HG03159 (cell line): ENCODE results near the gene TXNDC17.
"Not testable (repeated sequence)": the region's sequence is repeated elsewhere in the genome, so short reads cannot be mapped to it uniquely, and the experiment has no call there.

Experiments
- ATAC-seq: cut with Tn5 transposase; IDR thresholded peaks from one replicate; pipeline ENCODE4 v1.9.1; 2021; ENCODE audit warnings: mild to moderate bottlenecking, moderate library complexity; ENCODE audit not compliant: unreplicated experiment

TXNDC17 gene

DNA sequence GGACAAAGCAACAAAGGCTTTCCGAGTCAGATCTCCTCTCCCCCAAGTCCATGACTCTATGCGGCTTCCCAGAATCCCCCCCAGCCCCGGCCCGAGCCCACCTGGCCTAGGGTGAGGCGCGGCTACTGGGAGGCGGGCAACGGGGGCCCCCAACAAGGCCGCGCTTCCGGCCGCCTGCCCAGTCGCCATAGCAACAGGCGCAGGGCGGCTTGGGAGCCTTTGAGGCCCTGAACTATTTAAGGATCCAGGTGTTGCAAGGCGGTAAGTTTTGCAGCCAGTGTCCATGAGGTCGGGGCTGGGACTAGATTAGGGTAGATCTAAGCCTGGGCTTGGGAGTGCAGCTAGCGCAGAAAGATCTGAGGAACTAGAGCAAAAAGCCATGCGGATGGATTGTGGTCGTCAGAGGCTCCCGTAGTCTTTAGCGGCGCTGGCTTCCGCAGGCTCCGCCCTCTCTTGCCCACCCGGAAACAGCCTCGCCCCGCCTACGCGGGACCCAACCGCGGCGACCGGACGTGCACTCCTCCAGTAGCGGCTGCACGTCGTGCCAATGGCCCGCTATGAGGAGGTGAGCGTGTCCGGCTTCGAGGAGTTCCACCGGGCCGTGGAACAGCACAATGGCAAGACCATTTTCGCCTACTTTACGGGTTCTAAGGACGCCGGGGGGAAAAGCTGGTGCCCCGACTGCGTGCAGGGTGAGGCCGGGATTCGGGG, at the start of gene TXNDC17, which contains the start of gene KIAA0753:
TSS of gene TXNDC17 (plus strand) at position 525 of the 711 bp plus-strand sequence. CDS start at position 548, 23 bp downstream.
TSS of gene KIAA0753 (minus strand) at position 176 of the 711 bp plus-strand sequence. CDS start 5,608 bp downstream, outside the sequence.
- peak; percentile 85 for ATAC-seq

DNA sequence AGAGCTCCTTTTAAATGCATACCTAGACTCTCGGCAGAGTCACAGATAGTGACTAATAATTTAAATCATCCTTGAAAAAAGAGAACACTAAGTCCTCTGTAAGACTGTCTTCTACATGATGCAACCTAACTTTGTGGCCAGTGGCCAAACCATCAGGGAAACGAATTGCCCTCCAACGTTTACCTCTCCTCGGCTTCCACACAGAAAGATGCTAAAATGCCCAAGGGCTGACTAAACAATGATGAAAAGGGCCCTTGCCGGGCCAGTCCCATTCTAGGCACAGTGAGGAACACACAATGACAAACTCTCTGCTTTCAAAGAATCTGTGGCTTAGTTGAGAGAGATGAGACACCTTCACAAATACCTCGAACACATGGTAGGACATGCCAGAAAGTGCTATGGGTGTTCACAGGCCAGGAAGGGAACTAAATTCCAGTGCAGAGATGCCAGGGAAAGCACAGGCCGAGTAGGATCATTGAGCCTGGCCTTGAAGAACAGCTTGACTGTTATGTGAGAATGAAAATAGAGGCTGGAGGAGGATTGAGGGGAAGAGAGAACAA, 49.2 kb upstream of the TXNDC17 start:
- ATAC-seq, result no peak

DNA sequence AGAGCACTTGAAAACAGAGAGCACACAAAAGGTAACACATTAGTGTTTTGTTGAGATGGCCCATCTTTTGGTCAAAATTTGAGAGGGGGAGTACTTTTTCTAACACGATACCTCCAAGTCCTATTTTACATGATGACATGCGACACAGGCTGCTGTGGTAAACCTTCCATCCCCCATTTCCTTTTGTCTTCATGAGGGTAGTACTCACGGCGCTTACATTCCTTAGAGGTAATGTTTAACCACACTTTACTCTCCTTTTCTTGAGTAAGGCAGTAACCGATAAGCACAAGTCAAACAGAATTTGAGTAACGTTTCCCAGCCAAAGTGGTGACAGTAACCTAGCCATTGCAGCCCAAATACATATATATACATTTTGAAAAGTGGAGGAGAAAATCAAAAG, 48.7 kb upstream of the TXNDC17 start:
- no peak for ATAC-seq

DNA sequence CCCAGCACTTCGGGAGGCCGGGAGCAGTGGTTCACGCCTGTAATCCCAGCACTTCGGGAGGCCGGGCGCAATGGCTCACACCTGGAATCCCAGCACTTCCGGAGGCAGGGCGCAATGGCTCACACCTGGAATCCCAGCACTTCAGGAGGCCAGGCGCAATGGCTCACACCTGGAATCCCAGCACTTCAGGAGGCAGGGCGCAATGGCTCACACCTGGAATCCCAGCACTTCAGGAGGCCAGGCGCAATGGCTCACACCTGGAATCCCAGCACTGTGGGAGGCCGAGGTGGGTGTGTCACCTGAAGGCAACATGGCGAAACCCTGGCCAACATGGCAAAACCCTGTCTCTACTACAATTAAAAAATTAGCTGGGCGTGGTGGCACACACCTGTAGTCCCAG, 47.5 kb upstream of the TXNDC17 start:
- not testable (repeated sequence) for ATAC-seq

DNA sequence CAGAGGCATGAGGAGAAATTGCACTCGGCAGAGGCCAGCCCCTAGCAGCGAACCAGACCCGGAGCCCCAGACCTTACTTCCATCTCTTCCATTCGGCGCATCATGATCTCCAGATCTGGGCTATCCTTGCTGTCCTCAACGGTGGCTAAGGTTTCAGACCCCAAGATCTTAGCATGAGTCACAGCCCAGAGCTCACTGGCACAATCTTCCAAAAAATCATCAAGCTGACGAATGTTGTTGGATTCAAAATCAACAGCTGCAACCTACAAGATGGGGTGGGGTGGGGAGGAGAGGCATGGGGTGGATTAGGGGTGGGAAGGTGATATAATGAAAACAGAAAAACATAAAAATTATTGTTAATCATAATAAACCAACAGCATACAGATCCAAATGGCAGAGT, 44.8 kb upstream of the TXNDC17 start:
- ATAC-seq, result no peak

DNA sequence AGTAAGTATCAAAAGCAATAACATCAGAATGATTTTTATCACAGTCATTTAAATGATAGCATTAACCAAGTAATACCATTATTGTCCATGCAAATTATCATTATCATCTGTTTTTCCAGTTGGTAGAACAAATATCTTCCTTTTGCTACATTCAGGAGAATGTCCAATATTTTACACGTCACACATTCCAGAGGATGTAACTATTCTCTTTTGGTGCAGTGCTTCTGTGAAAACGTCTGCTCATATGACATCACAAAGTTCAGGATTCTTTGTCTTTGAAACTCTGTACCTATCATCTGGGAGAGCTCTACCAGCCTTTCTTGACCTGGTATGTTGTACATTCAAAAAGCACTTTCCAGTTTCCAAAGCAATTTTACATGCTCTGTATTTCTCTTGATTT, 44.3 kb upstream of the TXNDC17 start:
- ATAC-seq, result no peak

DNA sequence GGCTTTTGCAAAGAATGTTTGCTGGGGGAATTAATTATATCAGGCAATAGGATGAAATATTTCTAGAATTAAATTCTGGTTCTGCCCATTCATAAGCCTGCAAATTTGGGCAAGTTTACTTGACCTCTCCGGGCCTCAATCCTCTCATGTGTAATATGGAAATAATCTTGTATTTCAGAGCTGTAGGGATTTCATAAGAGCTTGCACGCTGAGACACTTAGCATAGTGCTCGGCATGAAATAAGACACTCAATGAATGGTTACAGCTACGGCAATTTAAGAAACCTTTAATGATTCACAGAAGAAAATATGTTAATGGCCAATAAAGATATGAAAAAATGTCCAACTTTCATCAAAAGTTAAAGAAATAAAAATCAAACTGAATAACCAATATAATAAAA, 43.9 kb upstream of the TXNDC17 start:
- no peak for ATAC-seq

DNA sequence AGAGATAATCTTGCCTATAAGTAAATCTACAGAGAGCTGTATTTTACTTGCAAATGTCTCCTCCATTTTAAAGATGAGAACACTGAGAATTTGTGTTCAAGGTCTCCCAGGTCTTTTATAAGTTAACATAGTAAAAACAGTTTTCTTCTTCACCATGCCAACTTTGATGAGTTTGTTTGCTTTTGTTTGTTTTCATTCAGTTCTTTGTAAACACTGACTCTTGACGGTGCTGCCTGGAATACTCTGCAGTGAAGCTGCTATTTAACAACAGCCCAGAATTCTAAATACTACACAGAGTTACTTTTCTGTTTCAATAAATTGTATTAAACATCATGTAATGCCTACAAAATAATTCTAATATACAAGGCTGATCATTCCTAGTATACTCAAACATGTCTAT, 43.1 kb upstream of the TXNDC17 start:
- ATAC-seq, result no peak

DNA sequence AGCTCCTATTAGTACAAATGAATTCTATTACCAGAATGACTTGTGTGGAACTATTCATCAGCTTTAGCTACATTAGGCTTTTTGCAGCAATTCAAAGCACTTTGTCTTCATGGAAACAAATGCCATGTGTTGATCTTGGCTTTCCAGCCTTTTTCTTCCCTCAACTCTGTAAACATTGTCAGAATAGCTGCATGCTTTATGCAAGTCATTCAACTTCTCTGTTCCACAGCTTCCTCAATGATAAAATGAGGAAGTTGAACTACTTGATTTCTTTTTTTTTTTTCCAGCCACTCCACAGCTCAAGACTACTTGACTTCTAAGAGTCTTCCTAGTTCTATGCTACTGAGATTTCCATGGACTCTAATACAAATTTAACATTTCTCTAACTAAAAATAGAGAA, 41.5 kb upstream of the TXNDC17 start:
- ATAC-seq, result no peak

DNA sequence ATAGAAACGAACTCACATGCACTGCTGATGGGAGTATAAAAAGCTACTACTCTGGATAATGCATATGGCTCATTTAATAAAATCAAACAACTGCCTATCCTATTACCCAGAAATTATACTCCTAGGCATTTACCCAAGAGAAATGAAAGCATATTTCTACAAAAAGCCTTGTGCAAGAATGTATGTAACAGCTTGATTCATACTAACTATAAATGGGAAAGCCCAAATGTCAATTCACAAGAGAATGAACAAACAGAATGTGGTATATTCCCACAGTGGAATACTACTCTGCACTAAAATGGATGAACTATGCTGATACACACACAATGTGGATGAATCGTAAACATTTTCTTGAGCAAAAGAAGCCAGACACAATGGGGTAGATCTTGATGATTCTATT, 38.7 kb upstream of the TXNDC17 start:
- ATAC-seq, result no peak

DNA sequence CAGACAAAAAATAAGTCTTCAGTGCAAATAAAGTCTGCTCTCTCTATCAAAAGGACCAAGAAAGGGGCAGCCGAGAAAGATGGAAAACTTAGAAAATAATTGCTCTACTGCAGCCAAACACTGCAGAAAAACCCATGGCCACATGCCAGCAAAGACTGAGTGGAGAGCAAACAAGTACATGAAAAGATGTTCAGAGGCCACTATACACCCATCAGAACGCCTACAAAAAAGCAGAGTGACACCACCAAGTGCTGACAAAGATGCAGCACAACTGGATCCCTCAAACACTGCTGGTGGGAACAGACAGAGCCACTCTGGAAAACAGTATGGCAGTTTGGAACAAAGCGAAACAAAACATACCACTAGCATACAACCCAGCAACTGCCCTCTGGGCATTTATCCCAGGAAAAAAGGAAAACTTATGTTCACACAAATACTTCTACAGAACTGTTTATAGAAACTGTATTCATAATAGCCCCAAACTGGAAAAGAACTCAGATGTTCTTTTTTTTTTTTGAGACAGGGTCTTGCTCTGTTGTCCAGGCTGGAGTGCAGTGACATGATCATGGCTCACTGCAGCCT, 37.0 kb upstream of the TXNDC17 start:
- no peak for ATAC-seq

DNA sequence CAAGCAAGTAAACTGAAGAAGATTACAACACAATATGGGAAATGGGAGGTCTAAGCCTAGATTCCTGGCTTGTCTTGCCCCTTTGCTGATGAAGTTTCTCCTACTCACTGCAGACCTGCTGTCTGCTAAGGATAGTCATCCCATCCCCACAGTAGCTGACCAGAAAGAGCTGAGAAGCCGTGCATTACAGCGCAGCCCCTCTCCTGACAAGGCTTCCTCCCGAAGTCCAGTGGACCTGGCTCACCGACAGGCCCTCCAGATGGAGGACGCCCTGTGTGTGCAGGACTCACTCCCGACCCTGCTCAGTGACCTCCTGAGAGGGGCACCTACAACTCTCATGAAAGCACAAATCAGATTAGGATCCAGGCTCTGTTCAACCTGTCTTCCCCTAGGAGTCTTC, 35.7 kb upstream of the TXNDC17 start:
- ATAC-seq, result no peak

DNA sequence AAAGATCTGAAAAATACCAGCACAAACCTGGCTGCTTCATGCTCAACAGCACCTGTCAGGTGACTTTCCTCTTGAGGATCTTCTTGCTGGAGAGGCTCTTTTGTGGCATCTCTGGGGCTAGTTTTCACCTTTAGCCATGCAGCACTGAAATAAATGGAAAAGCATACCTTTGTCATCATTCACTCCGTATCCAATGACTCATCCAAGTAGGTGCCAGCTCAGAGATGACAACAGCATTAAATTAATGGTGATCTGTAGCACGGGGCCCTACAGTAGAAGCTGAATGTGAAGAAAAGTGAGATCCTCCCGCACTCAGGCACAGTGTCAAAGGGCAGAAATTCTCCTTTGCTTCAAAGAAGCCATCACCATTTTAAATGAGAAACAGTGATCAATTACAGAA, 32.5 kb upstream of the TXNDC17 start:
- ATAC-seq, result no peak

DNA sequence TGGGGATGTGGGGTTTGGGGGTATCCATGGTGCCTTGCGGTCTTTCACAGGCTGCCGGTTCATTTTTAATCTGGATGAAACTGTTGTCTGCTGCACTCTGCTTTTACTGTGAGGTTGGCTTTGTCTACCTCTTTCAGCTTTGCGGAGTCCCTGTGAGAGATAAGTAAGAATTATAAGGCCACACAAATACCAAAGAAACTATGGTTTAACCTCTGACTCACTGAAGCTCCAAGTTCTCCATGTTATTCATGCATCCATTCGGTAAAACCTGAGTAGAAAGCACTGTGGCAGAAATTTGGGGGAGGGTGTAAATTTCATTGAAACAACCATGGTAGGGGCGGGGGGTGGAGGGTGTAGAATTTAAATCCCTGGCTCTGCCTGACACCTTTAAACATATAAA, 30.8 kb upstream of the TXNDC17 start:
- ATAC-seq, result no peak

DNA sequence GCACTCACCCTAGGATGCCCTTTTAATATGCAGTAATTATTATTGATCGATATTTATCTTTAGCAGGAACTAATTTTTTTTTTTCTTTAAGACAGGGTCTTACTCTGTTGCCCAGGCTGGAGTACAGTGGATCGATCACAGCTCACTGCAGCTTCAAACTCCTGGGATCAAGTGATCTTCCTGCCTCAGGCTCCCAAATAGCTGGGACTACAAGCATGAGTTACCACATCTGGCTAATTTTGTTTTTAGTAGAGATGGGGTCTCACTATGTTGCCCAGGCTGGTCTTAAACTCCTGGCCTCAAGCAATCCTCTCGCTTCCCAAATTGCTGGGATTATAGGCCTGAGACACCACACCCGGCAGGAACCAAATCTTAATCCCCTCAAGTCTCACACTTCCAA, 29.6 kb upstream of the TXNDC17 start:
- no peak for ATAC-seq

DNA sequence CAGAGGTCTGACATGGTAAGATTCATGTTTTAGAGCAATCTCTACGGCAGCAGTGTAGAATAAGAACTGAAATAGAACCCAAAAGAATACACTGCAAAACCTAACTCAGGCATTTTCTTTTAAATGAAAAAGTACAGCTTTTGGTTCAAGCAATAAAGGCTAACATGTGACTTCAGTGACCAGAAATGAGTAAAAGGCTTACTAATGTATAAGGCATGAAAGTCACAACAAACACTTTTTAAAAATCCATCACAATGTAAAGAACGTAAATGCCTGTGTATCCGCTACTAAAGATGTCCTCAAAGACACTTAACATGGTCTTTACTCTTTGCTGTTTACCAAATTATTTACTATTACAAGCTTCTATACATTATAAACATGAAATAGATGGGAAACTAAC, 16.9 kb upstream of the TXNDC17 start:
- no peak for ATAC-seq

DNA sequence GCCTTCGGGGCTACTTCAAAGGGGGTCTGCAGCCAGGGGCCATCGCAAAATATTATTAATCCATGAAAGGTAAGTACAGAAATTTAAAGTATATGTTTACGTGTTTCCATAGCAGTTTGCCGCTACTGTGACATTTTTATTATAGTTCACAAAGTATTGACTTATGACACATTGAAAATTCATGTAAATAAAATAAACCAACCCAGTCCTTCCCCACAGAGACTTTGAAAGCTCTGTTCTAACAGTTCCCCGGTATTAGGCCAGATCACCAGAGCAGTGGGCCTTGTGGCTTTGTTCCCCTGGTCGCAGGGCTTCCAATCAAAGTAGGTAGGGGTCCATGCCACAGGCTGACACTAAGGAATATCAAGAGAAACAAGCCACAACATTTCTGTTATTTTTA, 14.2 kb upstream of the TXNDC17 start:
- ATAC-seq, result no peak

DNA sequence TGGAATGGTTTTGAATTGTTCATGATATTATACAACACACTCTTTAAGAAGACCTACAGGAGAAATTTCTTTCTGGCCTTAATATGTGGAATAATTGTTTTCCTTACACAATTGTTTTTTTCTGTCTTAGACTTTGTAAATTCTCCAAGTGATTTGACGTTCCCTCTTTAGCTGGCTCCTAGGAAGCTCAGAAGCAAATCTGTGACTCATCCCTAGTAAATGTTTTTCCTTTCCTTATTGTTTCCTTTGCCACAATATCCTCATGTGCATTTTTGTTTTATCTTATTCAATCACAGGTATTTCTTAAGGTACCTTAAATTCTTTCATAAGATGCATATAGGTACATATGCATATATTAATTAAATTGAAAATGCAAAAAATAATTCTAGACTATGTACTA, 13.8 kb upstream of the TXNDC17 start:
- ATAC-seq, result no peak

DNA sequence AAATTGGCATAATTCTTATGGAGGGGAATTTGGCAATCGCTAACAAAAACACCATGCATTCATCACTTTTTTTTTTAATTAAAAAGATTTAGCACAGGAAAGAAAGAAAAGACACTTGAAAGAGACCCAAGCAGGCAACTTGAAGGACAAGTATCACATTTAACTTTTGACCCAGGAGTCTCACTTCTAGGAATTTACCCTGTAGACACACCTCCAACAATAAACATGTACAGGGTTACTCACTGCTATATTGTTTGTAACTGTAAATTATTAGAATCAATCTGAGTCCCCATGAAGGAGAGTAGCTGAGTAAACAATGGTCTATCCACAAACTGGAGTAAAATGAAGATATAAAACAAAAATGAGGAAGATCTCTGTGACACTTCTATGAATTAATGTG, 10.5 kb upstream of the TXNDC17 start:
- ATAC-seq, result no peak

DNA sequence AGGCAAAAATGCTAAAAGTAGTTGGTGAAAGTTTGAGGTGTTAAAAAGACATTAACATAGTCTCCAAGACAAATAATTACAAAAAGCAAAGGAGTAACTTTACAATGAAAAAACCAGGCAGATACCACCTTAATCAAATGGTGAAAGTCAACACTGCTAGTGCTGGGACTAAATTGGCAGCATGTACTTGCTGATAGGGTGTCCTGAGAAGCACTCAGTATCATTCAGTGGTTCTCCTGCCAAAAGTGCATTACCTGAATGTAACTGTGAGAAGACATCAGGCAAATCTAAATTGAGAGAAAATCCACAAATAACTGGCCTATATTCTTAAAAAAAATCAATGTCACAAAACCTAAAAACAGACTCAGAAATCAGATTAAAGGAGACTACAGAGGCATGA, 8.3 kb upstream of the TXNDC17 start:
- ATAC-seq, result no peak

DNA sequence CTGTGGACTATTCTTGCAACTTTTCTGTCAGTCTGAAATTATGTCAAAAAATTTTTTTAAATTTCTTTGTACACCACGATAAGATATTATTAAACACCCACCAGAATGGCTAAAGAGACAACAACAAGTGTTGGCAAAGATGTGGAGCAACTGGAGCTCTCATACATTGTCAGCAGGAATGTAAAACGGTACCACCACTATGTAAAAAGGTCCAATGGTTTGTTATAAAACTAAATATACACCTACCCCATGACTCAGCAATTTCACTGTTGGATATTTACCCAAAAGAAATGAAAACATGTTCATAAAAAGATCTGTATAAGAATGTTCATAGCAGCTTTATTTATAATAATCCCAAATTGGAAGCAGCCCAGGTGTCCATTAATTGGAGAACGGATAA, 7.6 kb upstream of the TXNDC17 start:
- ATAC-seq, result no peak

DNA sequence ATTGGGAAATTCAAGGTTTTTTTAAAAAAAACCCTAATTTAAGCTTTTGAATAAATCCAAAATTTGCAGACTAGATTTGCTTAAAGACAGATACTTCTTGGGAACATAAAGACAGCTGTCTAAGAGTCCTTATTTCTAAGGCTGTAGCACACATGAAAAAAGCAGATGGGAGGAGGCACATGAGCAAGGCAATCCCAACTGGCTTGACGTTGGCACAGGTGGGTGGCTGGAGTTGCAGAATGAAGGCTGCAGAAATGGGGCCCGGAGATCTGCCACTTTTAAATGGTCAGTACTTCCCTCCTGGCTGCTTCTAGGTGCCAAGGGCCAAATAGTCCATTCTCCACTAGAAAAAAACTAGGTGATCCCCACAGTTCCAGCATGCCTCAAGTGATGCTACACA, 4.8 kb upstream of the TXNDC17 start:
- ATAC-seq, result no peak
